DND-41 (cell line): ENCODE results near the gene FOXJ3.

Experiments
- EZH2 ChIP-seq: IDR thresholded peaks from 3 replicates; pipeline ENCODE4 v1.6.1; 2012; ENCODE audit warnings: borderline replicate concordance, low read depth, mild to moderate bottlenecking, moderate library complexity, low read length, inconsistent platforms; ENCODE audit not compliant: severe bottlenecking
- TF ChIP-seq, protein P1 (sequence below): IDR thresholded peaks from 2 replicates; pipeline ENCODE4 v1.5.1; 2012; ENCODE audit warnings: borderline replicate concordance, low read length, moderate library complexity, mild to moderate bottlenecking; ENCODE audit not compliant: poor library complexity, severe bottlenecking; ENCODE audit errors: extremely low read depth

DNA sequence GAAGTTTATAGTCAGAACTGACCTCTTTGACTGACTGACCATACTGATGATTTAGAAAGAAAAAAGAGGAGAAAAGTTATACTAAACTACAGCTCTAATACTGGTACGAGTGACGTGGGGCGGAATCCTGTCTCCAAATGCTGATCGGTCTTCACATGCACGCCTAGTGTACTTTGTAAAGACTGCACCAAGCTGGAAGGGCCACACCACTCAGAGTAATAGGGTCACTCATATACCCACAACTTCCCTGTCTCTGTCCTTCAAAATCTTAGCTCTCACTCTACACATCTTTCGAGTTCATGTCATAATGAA lies 151.1 kb downstream of the FOXJ3 start:
- TF ChIP-seq, protein P1, sequence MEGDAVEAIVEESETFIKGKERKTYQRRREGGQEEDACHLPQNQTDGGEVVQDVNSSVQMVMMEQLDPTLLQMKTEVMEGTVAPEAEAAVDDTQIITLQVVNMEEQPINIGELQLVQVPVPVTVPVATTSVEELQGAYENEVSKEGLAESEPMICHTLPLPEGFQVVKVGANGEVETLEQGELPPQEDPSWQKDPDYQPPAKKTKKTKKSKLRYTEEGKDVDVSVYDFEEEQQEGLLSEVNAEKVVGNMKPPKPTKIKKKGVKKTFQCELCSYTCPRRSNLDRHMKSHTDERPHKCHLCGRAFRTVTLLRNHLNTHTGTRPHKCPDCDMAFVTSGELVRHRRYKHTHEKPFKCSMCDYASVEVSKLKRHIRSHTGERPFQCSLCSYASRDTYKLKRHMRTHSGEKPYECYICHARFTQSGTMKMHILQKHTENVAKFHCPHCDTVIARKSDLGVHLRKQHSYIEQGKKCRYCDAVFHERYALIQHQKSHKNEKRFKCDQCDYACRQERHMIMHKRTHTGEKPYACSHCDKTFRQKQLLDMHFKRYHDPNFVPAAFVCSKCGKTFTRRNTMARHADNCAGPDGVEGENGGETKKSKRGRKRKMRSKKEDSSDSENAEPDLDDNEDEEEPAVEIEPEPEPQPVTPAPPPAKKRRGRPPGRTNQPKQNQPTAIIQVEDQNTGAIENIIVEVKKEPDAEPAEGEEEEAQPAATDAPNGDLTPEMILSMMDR, result no peak
- TF ChIP-seq EZH2, result no peak
